CD4-positive, CD25-positive, alpha-beta regulatory T cell (primary cell): ENCODE results near the gene PCCA. TPM values are rescaled to one million over a fixed set of nuclear protein-coding genes. Genes with fewer than 3 reads are reported as not detected.

Experiments
- ATAC-seq, 2 donors: fragments of 150-1000 bp; cut with Tn5 transposase; one replicate each; pipeline ENCODE4 v1.10.0; 2021; ENCODE audit warnings: low read depth in 2 of 2, moderate number of reproducible peaks in 2 of 2, moderate library complexity in 1 of 2
- DNase-seq, 3 donors: peaks; one replicate each; pipeline versions ENCODE4 v3.0.0 to v3.0.0-alpha.2; 2012 to 2022; ENCODE audit warnings: mixed read lengths in 1 of 3
- H3K27ac ChIP-seq: one replicate; pipeline ENCODE4 v1.7.0; 2013; ENCODE audit warnings: mild to moderate bottlenecking, low read length; ENCODE audit not compliant: insufficient read depth, poor library complexity, severe bottlenecking
- H3K27me3 ChIP-seq: one replicate; pipeline ENCODE4 v1.7.0; 2013; ENCODE audit warnings: low read length; ENCODE audit not compliant: control insufficient read depth, insufficient read depth
- H3K36me3 ChIP-seq: one replicate; pipeline ENCODE4 v1.7.0; 2013; ENCODE audit warnings: mild to moderate bottlenecking, low read length, moderate library complexity; ENCODE audit not compliant: control insufficient read depth, insufficient read depth
- H3K4me1 ChIP-seq: 2 replicates; pipeline ENCODE4 v1.7.0; 2013; ENCODE audit warnings: mild to moderate bottlenecking, low read length; ENCODE audit not compliant: insufficient read depth, control insufficient read depth, poor library complexity, severe bottlenecking
- H3K4me3 ChIP-seq: one replicate; pipeline ENCODE4 v1.7.0; 2013; ENCODE audit warnings: low read depth, mild to moderate bottlenecking, low read length, moderate library complexity
- H3K9me3 ChIP-seq, 2 experiments: 1 replicate in 1 of 2; 2 replicates in 1 of 2; pipeline ENCODE4 v1.7.0; 2013; ENCODE audit warnings: low read length in 2 of 2, mild to moderate bottlenecking in 1 of 2, moderate library complexity in 1 of 2; ENCODE audit not compliant: control insufficient read depth in 2 of 2
- H3K27ac Mint-ChIP-seq, 3 donors: one replicate each; pipeline ENCODE4 v1.8.0; 2020 to 2022; ENCODE audit warnings: mild to moderate bottlenecking in 3 of 3, mixed read lengths in 3 of 3, moderate library complexity in 2 of 3
- H3K27me3 Mint-ChIP-seq: one replicate; pipeline ENCODE4 v1.8.0; 2022; ENCODE audit warnings: mild to moderate bottlenecking, mixed read lengths
- H3K36me3 Mint-ChIP-seq: one replicate; pipeline ENCODE4 v1.8.0; 2020; ENCODE audit warnings: mixed read lengths
- H3K4me1 Mint-ChIP-seq, 4 donors: one replicate each; pipeline ENCODE4 v1.8.0; 2020 to 2022; ENCODE audit warnings: mixed read lengths in 4 of 4, mild to moderate bottlenecking in 1 of 4
- H3K4me3 Mint-ChIP-seq, 4 donors: one replicate each; pipeline ENCODE4 v1.8.0; 2020 to 2022; ENCODE audit warnings: mild to moderate bottlenecking in 4 of 4, mixed read lengths in 4 of 4, moderate library complexity in 3 of 4
- H3K9me3 Mint-ChIP-seq, 7 donors: one replicate each; pipeline ENCODE4 v1.8.0; 2020 to 2022; ENCODE audit warnings: mixed read lengths in 7 of 7, mild to moderate bottlenecking in 3 of 7, moderate library complexity in 2 of 7
- polyA plus RNA-seq, 4 donors: library from polyadenylated mRNA; unstranded; fragments of 300-500 nt; fragmentation: Illumina TruSeq; gene quantifications; one replicate each; pipeline ENCODE4 v1.2.3, GENCODE V29; 2021
- total RNA-seq: library from RNA; stranded (reverse); gene quantifications from one replicate; pipeline ENCODE4 v1.2.3, GENCODE V29; 2022

Gene PCCA
- total and polyA plus RNA-seq, 5 donors from 2014 or later: 8.0 to 14.8 (median 10.4) TPM

DNA sequence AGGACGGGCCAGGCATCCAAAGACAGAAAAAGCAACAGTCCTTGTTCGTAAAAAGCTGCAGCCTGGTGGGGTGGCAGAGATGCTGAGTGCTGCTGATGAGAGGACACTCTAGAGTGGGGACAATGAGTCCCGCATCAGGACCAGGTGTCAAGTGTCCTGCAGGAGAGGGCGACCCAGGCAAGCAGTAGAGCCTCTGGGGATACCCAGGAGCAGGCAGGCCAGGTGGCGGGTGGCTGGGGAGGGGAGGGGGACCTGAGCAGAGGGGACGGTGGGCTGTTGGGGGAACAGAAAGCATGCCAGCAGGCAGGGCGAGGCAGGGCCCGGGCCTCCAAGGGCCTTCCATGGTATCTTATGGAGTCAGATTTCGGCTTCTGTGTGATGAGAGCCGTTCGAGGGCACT is 463.9 kb downstream of the PCCA start:
- peaks cover 0 to 5% (median 0%) of the 10 kb centered on the region in 4 donors for H3K4me1 Mint-ChIP-seq
- no peaks in the 10 kb centered on the region for H3K27me3 Mint-ChIP-seq
- H3K27ac ChIP-seq: no peak overlapping the region
- no peak overlapping the region for H3K4me3 Mint-ChIP-seq
- ATAC-seq: no peak
- no peaks in the 10 kb centered on the region for H3K4me1 ChIP-seq
- no peak overlapping the region for H3K4me3 ChIP-seq
- no peaks in the 10 kb centered on the region for H3K9me3 ChIP-seq
- peaks cover 0 to 1% (median 0%) of the 10 kb centered on the region in 7 donors for H3K9me3 Mint-ChIP-seq
- no peaks in the 10 kb centered on the region for H3K27me3 ChIP-seq
- H3K36me3 ChIP-seq: no peaks in the 10 kb centered on the region
- no peak for DNase-seq
- no peak overlapping the region for H3K27ac Mint-ChIP-seq
- H3K36me3 Mint-ChIP-seq: peaks cover 17% of the 10 kb centered on the region

DNA sequence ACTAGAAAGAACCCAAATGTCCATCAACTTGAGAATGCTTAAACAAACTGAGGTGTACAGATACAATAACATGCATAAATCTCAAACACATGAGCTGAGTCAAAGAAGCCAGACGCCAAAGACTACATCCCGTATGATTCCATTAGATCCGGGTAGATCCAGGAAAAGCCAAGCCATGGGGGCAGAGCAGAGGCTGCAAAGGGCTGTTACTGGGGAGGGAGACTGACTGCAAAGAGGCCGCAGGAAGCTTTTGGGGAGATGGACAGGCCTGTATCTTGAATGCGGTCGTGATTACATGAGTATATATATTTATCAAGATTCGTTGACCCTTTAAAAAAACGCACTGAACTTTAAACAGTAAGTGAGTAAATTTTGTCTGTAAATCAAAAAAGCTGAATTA is 471.0 kb downstream of the PCCA start:
- DNase-seq (no peak), ATAC-seq (no peak)
- peaks cover 0 to 1% (median 0%) of the 10 kb centered on the region in 7 donors for H3K9me3 Mint-ChIP-seq
- no peak overlapping the region for H3K4me3 Mint-ChIP-seq
- H3K4me1 Mint-ChIP-seq: peaks cover 0 to 5% (median 0%) of the 10 kb centered on the region in 4 donors
- no peak overlapping the region for H3K27ac ChIP-seq
- H3K9me3 ChIP-seq: no peaks in the 10 kb centered on the region
- no peak overlapping the region for H3K27ac Mint-ChIP-seq
- H3K36me3 ChIP-seq: no peaks in the 10 kb centered on the region
- no peaks in the 10 kb centered on the region for H3K27me3 Mint-ChIP-seq
- H3K27me3 ChIP-seq: no peaks in the 10 kb centered on the region
- peaks cover 21% of the 10 kb centered on the region for H3K36me3 Mint-ChIP-seq
- H3K4me1 ChIP-seq: no peaks in the 10 kb centered on the region
- H3K4me3 ChIP-seq: no peak overlapping the region

DNA sequence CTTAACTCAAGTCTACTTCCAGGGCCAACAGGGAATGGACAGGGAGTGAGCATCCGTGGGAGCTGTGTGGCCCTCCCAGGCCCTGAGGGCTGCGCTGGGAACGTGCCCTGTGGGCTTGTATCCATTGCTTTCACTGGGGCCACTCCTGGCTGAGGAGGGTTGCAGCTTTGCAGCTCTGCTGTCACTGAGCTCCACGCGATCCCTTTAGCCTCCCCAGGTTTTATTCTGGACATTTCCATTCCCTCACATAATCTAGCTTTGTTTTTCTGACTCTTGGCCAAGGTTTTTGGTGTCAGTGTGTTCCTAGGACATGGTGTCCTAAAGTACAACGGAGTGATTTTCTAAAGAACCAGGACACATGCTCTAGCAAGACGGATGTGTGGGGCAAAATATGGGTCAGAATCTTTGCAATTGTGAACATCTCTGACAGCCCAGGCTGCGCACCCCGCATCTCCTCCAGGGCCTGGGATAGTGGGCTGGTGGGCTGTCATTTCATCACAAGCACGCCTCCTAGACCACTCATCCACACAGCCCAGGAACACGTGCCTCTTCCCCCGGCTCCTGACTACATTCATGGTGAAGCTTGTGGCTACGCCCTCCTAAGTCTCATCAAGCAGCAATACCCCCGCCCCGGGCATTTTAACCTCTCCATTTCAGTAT is 471.7 kb downstream of the PCCA start:
- no peaks in the 10 kb centered on the region for H3K9me3 ChIP-seq
- H3K36me3 ChIP-seq: no peaks in the 10 kb centered on the region
- no peak overlapping the region for H3K4me3 Mint-ChIP-seq
- H3K27me3 ChIP-seq: no peaks in the 10 kb centered on the region
- peak overlapping the region in 1 of 3 donors; percentile 60 for H3K27ac Mint-ChIP-seq
- peaks cover 21% of the 10 kb centered on the region for H3K36me3 Mint-ChIP-seq
- DNase-seq (no peak), ATAC-seq (no peak)
- H3K9me3 Mint-ChIP-seq: peaks cover 0 to 1% (median 0%) of the 10 kb centered on the region in 7 donors
- no peak overlapping the region for H3K27ac ChIP-seq
- no peaks in the 10 kb centered on the region for H3K27me3 Mint-ChIP-seq
- no peak overlapping the region for H3K4me3 ChIP-seq
- no peaks in the 10 kb centered on the region for H3K4me1 ChIP-seq
- peaks cover 0 to 5% (median 2%) of the 10 kb centered on the region in 4 donors for H3K4me1 Mint-ChIP-seq

DNA sequence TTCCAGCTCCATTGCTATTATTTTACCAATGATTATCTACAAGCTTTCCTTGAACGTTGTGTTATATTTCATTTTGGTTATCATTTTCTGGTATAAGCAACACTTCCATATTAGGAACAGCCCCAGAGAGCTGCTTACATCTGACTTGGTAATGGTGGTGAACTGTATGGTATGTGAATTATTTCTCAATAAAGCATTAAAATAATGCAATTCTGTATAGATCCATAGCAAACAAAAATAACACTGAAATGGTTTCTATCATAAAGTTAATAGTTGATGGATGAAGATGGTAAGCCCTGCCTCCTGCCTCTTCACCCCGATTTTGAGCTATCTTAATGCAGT is 472.2 kb downstream of the PCCA start:
- Mint-ChIP-seq H3K9me3 (peaks cover 0 to 2% (median 0%) of the 10 kb centered on the region in 7 donors), H3K27ac (no peak overlapping the region), H3K27me3 (no peaks in the 10 kb centered on the region), H3K4me3 (no peak overlapping the region), H3K4me1 (peaks cover 0 to 8% (median 2%) of the 10 kb centered on the region in 4 donors), H3K36me3 (peaks cover 21% of the 10 kb centered on the region)
- Histone ChIP-seq H3K9me3 (no peaks in the 10 kb centered on the region), H3K27me3 (no peaks in the 10 kb centered on the region), H3K4me3 (no peak overlapping the region), H3K36me3 (peaks cover 1% of the 10 kb centered on the region), H3K27ac (no peak overlapping the region), H3K4me1 (no peaks in the 10 kb centered on the region)
- DNase-seq: no peak
- no peak for ATAC-seq

DNA sequence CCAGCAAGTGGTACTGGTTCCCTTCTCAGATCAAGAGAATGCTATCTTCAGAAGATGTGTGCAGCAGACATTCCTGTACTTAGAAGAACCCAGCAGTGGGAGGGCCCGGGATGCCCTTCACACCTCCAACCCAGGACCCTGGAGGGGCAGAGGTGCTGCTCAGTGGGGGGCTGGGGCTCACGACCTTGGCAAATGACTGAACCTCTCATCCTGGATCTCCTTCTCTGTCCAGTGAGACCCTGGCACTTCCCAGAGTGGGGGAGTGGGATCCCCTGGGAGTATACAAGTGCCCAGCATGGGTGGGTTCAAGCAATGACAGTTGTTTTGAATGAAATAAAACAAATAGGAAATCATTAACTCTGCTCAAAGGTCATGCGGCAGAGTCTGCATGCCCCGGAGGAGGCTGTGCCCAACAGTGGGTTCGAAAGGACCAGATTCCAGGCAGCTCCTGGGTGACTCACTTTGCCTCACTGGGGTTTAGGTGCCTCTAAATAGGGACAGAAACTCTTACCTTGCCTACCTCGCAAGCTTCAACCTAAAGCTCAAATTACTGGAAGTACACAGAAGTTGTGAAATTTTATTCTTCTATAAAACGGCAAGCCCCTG is 472.8 kb downstream of the PCCA start:
- no peaks in the 10 kb centered on the region for H3K9me3 ChIP-seq
- H3K27me3 ChIP-seq: no peaks in the 10 kb centered on the region
- H3K27ac ChIP-seq: no peak overlapping the region
- no peak overlapping the region for H3K4me3 ChIP-seq
- DNase-seq: no peak
- no peak overlapping the region for H3K4me3 Mint-ChIP-seq
- peaks cover 0 to 8% (median 2%) of the 10 kb centered on the region in 4 donors for H3K4me1 Mint-ChIP-seq
- peaks cover 2% of the 10 kb centered on the region for H3K36me3 ChIP-seq
- H3K36me3 Mint-ChIP-seq: peaks cover 22% of the 10 kb centered on the region
- H3K4me1 ChIP-seq: no peaks in the 10 kb centered on the region
- no peak overlapping the region for H3K27ac Mint-ChIP-seq
- H3K9me3 Mint-ChIP-seq: peaks cover 0 to 2% (median 0%) of the 10 kb centered on the region in 7 donors
- no peaks in the 10 kb centered on the region for H3K27me3 Mint-ChIP-seq
- no peak for ATAC-seq

DNA sequence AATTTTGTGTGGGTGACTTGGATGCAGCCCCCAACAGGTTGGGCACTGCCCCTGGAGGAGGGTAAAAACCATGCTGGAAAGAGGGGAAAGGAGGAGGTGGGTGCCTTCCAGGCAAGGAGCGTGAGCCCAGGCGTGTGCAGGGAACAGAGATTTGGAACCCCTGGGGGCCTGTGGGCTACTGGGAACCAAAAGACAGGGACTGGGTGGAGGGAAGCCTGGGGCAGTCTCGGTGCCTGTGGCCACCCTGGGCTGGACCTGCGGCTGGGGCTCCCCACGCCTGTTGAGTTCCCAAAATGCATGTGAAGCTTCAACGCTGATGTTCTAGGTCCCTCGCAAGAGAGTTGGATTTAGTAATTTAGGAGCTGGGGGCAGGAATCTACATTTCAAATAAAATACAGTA is 474.9 kb downstream of the PCCA start:
- H3K4me1 Mint-ChIP-seq: peaks cover 0 to 13% (median 4%) of the 10 kb centered on the region in 4 donors
- no peak overlapping the region for H3K27ac Mint-ChIP-seq
- H3K27me3 Mint-ChIP-seq: no peaks in the 10 kb centered on the region
- H3K4me3 Mint-ChIP-seq: no peak overlapping the region
- H3K36me3 ChIP-seq: peaks cover 2% of the 10 kb centered on the region
- H3K4me3 ChIP-seq: no peak overlapping the region
- no peaks in the 10 kb centered on the region for H3K9me3 ChIP-seq
- peaks cover 38% of the 10 kb centered on the region for H3K36me3 Mint-ChIP-seq
- H3K9me3 Mint-ChIP-seq: peaks cover 0 to 2% (median 0%) of the 10 kb centered on the region in 7 donors
- H3K4me1 ChIP-seq: no peaks in the 10 kb centered on the region
- H3K27ac ChIP-seq: no peak overlapping the region
- H3K27me3 ChIP-seq: no peaks in the 10 kb centered on the region
- no peak for ATAC-seq
- no peak for DNase-seq

DNA sequence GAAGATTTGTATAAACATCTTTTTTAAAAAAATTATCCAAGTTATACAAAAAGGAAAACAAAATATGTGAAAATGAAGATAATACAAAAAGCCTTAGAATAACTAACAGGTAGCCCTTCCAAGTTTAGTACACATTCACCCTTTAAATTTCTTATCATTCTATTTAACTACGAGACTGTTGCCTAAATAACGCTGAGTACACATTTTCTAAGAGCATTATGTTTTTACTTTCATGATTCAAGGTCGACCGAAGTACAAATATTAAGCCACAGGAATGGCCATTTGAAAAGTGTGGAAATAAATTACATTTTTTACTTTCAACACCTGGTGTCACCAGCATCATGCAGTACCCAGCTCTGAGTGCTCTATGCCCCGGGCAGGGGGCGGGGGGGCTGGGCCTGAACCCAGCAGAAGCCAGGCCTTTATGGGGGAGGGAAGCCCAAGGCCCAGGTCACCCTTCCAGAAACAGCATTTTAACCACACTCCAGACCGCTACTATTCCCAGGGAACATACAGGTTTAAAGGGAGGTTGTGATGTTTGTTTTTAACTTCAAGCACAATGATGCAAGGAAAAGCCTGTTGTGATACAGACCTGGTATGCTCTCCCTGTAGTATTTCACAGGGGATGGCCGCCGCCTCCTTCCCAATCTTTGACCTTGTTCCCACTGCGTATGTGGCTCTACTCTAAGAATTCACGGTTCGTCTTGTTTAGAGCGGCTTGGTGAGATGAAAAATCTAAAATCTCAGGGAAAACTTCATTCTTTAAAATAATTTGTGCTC is 475.7 kb downstream of the PCCA start:
- Mint-ChIP-seq H3K27ac (no peak overlapping the region), H3K36me3 (peaks cover 37% of the 10 kb centered on the region), H3K27me3 (no peaks in the 10 kb centered on the region), H3K9me3 (peaks cover 0 to 2% (median 0%) of the 10 kb centered on the region in 7 donors), H3K4me1 (peaks cover 0 to 13% (median 4%) of the 10 kb centered on the region in 4 donors), H3K4me3 (no peak overlapping the region)
- H3K4me3 ChIP-seq: no peak overlapping the region
- H3K27me3 ChIP-seq: no peaks in the 10 kb centered on the region
- peaks cover 2% of the 10 kb centered on the region for H3K36me3 ChIP-seq
- H3K27ac ChIP-seq: no peak overlapping the region
- ATAC-seq (no peak), DNase-seq (no peak)
- no peaks in the 10 kb centered on the region for H3K9me3 ChIP-seq
- H3K4me1 ChIP-seq: no peaks in the 10 kb centered on the region
